GM21447 (cell line): ENCODE data around the gene PSMD14.

Source experiments
- ATAC-seq: cut with Tn5 transposase; IDR thresholded peaks from one replicate; pipeline ENCODE4 v1.9.1; 2021; ENCODE audit not compliant: unreplicated experiment

Gene PSMD14

DNA sequence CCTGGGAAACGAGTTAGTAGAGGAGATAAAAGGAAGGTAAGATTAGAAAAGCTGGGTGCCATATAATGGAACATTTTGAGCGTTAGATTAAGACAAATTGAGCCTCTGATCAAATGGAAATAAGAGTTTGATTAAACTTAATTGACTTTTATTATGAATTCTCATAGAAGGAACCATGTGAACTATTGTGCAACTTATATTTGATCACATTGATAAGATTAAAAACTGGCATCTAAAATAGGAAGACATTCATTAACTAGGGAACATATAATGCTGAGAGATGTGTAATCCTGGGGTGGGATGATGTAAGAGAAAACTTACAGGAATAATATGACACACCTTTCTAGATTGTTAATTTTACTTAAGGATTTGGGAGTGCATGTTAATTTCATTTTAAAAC is 130.4 kb downstream of the PSMD14 start:
- ATAC-seq, result no peak

GRCh38 chr2:161445097-161445496 is 136.9 kb downstream of the PSMD14 start:
- ATAC-seq, result no peak

DNA sequence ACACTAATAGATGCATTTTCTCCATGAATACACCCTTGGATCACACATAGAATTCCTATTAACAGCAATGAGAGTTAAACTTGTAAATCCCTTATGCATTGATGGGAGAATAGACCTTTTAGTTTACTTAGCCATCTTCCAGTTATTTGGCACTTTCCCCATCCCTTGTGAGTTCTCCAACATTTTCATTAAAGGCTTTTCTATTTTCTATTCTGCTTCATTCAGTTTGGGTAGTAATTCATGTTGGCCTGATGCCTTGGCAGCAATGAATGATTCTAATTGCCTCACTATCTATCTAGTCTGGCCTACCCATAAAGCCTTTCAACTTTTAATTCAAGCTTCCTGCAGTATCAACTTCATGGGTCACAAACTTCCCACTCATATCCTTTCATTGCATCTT is 140.2 kb downstream of the PSMD14 start:
- ATAC-seq, result no peak
